SH-SY5Y (cell line): ENCODE data around the gene CLPSL1.

Experiments used
- GATA2 ChIP-seq: IDR thresholded peaks from 2 replicates; pipeline ENCODE4 v1.6.1; 2011; ENCODE audit warnings: mild to moderate bottlenecking, low read depth, low read length
- GATA3 ChIP-seq: IDR thresholded peaks from 2 replicates; pipeline ENCODE4 v1.6.1; 2011; ENCODE audit warnings: low read depth, mild to moderate bottlenecking, low read length, moderate library complexity

- TF ChIP-seq GATA3 (no peak), GATA2 (no peak)
These were observed 30.3 kb downstream of the CLPSL1 start for GRCh38 chr6:35810971-35811698.
